ENCODE results near the gene NDUFB10. TPM values are rescaled to one million over a fixed set of nuclear protein-coding genes. Genes with fewer than 3 reads are reported as not detected.

NDUFB10 gene
- total RNA-seq, 2 donors from 2014 or later, result 57.7 to 58.1 TPM

DNA sequence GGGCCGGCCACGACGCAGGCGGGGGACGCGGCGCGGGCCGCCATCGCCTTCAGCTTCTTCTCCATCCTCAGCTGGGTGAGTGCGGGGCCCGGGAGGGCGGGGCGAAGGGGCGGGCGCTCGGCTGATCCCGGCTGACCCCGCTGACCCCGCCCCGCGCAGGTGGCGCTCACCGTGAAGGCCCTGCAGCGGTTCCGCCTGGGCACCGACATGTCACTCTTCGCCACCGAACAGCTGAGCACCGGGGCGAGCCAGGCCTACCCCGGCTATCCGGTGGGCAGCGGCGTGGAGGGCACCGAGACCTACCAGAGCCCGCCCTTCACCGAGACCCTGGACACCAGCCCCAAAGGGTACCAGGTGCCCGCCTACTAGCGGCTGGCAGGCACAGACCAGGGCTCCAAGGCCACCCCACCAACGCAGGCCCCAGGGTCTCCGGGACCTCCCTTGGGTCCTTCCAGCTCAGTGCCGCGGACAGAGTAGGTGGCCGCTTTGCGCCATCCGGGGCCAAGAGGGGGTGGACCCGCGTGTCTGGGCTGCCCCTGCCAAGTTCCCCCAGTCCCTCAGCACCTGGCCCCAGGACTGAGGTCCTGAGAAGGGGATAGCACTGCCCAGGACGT is 33.5 kb downstream of the NDUFB10 start:
- DNase-seq (no peak), ATAC-seq (no peak)
- Mint-ChIP-seq H3K36me3 (ENCODE audit: low read depth) (no peaks in the 10 kb centered on the region), H3K27ac (peak overlapping the region; percentile 53), H3K4me3 (no peak overlapping the region), H3K27me3 (peaks cover 5% of the 10 kb centered on the region), H3K4me1 (peaks cover 7% of the 10 kb centered on the region)
- H3K9me3 ChIP-seq (ENCODE audit: control insufficient read depth, low read length, poor library complexity, severe bottlenecking), result no peaks in the 10 kb centered on the region

DNA sequence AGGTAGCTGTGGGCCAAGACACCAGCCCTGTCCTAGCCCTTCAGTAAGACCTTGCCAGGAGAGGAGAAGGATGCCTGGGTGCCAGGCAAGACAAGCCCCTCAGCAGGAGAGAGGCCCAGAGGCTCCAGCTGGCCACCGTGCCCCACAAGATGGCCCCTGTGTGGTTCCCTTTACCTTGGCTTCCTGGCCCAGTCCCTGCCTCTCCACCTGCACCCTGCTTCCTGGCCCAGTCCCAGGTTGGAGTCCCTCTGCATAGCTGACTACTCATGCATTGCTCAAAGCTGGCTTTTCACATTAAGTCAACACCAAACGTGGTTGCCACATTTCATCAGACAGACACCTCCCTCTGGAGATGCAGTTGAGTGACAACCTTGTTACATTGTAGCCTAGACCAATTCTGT is 34.4 kb downstream of the NDUFB10 start:
- no peak for ATAC-seq
- H3K27ac Mint-ChIP-seq, result peak overlapping the region; percentile 53

DNA sequence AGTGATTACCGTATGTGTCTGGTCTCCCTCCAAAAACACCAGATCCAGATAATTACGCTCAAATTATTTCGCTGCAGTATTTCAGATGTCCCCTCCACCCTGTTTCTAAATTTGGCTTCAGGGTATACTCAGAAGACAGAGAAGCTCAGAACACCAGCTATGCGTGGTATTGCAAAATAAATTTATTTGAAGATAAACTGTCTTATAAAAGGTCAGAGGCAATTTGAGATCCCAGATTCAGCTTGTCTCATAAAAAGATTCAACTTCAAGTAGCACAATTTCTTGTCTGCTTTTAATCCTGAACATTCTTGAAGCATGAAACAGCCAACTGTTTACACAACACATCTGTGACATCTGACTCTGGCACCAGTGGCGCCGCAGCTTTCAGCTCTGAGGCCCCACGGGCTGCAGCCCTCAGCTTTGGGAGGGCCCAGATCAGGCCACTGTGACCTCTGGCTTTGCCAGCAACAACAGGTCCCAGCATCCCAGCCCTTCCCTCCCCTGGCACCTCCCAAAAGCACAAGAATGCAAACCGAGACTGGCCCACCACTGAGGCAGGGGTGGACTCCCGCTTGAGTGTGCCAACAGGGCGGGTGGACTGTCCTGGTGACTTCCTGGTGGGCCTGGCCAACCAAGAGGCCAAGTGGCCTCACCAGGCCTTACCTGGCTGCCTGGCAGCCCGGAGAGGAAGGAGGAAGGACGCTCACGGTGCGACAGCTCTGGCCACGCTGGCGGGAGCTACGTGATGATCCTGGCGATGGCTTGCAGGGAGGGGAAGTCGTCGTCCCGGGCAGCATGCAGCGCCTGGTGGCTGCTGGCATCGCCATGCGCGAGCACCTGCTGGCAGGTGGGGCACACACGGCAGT is 38.4 kb downstream of the NDUFB10 start:
- no peaks in the 10 kb centered on the region for H3K9me3 ChIP-seq (ENCODE audit: control insufficient read depth, low read length, poor library complexity, severe bottlenecking)
- ATAC-seq, result no peak
- H3K4me1 Mint-ChIP-seq, result peaks cover 5% of the 10 kb centered on the region
- no peak overlapping the region for H3K4me3 Mint-ChIP-seq
- no peaks in the 10 kb centered on the region for H3K27me3 Mint-ChIP-seq
- DNase-seq, result no peak
- no peaks in the 10 kb centered on the region for H3K36me3 Mint-ChIP-seq (ENCODE audit: low read depth)
- no peak overlapping the region for H3K27ac Mint-ChIP-seq

More for the DNA sequence above, 34.4 kb downstream of the NDUFB10 start:
- H3K36me3 Mint-ChIP-seq (ENCODE audit: low read depth), result no peaks in the 10 kb centered on the region
- peak overlapping the region; percentile 33 for H3K4me3 Mint-ChIP-seq
- peaks cover 8% of the 10 kb centered on the region for H3K4me1 Mint-ChIP-seq
- DNase-seq, result no peak
- H3K27me3 Mint-ChIP-seq, result peaks cover 3% of the 10 kb centered on the region
- H3K9me3 ChIP-seq (ENCODE audit: control insufficient read depth, low read length, poor library complexity, severe bottlenecking), result no peaks in the 10 kb centered on the region

DNA sequence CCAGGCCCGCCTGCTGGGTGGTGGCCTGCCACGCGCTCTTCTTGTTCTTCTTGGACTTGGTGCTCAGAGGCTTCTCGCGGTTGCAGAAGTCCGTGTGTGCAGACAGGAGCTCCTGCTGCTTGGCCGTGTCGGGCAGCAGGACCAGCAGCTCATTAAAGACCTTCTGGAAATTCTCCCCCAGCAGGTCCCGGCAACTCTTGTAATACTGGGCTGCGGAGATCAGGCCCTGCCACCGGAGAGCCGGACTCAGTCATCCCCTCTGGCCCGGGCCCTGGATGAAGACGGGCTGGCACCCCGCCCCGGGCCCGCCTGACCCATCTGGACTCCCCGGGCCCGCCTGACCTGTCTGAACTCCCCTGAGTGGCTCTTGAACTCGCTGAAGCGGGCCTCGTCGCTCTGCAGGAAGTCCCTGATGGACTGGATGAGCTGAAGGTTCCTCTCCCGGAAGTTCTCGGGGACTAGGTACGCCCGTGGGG is 39.1 kb downstream of the NDUFB10 start:
- H3K27me3 Mint-ChIP-seq, result no peaks in the 10 kb centered on the region
- H3K36me3 Mint-ChIP-seq (ENCODE audit: low read depth), result no peaks in the 10 kb centered on the region
- peaks cover 5% of the 10 kb centered on the region for H3K4me1 Mint-ChIP-seq
- H3K27ac Mint-ChIP-seq, result no peak overlapping the region
- no peak overlapping the region for H3K4me3 Mint-ChIP-seq
- no peaks in the 10 kb centered on the region for H3K9me3 ChIP-seq (ENCODE audit: control insufficient read depth, low read length, poor library complexity, severe bottlenecking)
- ATAC-seq (no peak), DNase-seq (no peak)

DNA sequence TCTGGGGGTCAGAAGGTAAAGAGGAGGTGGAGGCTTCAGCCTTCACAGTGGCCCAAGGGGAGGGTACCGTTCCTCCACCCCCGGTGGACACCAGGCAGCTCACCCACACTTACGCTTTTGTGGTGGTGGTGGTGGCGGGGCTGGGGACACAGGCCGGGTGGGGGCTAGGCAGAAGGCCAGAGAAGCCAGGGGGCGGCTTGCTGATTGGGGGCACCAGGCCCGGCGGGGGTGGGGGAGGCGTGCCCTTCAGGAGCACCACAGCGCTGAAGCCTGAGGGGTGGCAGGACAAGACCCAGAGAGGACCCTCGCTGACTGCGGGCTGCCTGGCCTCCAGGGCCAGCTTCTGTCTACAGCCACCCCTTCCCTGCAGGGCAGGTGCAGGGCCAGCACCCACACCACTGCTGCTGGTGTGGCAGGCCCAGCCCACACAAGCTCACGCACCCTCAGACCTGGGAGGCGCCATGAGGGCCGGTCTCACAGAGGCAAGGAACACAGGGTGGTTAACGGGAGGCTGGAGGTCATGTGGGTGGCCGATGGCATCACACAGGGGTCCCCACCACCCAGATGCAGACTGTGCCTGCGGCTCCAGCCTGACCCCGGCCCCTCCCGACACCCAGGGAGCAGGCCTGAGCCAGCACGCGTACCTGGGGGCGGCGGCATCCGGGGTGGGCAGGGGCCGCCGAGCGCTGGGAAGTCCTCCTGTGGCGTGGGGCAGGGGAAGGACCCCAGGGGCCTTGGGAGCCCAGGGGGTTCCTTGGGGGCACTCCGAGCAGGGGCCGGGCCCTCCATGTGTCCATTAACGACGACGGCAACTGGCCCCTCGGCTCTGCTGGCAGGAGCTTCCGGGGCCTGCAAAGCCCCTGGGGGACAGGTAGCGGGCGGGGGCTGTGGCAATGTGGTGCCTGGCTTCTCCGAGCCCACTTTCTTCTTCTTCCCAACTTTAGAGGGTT is 39.8 kb downstream of the NDUFB10 start:
- Mint-ChIP-seq H3K36me3 (ENCODE audit: low read depth) (no peaks in the 10 kb centered on the region), H3K4me1 (peaks cover 5% of the 10 kb centered on the region), H3K4me3 (no peak overlapping the region), H3K27me3 (no peaks in the 10 kb centered on the region), H3K27ac (no peak overlapping the region)
- ATAC-seq (no peak), DNase-seq (no peak)
- H3K9me3 ChIP-seq (ENCODE audit: control insufficient read depth, low read length, poor library complexity, severe bottlenecking), result no peaks in the 10 kb centered on the region

DNA sequence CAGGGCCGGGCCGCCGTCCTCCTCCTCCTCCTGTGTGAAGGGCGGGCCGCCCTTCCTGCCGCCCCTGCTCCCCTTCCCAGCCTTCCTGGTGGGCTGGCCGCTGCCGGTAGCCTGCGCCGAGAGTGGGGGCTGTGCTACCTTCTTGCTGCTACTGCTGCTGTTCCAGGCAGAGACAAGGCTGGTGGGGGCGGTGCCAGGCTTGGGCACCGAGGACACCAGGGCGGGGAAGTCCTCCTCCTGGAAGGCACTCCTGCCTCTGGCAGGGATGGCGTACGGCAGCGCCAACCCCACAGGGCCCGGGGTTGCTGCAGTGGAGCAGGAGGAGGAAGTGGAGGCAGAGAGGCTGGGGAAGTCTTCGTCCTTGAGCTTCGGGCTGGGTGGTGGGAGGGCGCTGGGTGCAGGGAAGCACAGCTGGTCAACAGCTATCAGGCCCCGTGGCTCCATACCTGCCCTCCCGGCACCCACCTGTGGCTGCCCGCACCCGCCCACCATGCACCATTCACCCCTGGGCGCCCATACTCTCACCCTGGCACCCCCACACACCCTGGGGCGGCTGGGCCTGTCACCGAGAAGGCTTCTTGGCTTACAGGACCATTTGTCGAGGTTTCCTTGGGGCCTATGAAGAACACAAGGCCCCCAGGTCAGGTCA is 40.7 kb downstream of the NDUFB10 start:
- Mint-ChIP-seq H3K4me3 (no peak overlapping the region), H3K4me1 (peaks cover 7% of the 10 kb centered on the region), H3K27ac (no peak overlapping the region), H3K36me3 (ENCODE audit: low read depth) (no peaks in the 10 kb centered on the region), H3K27me3 (no peaks in the 10 kb centered on the region)
- no peaks in the 10 kb centered on the region for H3K9me3 ChIP-seq (ENCODE audit: control insufficient read depth, low read length, poor library complexity, severe bottlenecking)
- ATAC-seq (no peak), DNase-seq (no peak)

DNA sequence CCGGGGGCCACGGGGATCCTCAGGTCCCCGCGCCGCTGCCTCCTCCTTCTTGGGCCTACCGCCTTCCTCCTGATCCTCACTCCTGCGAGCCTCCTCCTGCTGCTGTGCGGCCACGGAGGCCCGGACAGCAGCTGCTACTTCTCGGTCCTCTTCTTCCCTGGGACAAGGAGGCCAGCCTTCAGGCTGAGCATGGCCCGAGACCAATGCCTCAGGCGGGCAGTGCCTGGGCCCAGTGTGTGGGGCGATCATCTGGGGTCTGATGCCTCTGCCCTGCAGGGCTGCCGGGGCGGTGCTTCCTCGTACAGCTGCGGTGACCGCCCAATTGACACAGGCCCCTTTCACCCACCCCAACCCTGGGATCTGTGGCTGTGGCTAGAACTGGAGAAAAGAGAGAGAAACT is 41.7 kb downstream of the NDUFB10 start:
- peak overlapping the region; percentile 49 for H3K27ac Mint-ChIP-seq
- H3K27me3 Mint-ChIP-seq, result no peaks in the 10 kb centered on the region
- H3K9me3 ChIP-seq (ENCODE audit: control insufficient read depth, low read length, poor library complexity, severe bottlenecking), result no peaks in the 10 kb centered on the region
- peaks cover 6% of the 10 kb centered on the region for H3K4me1 Mint-ChIP-seq
- ATAC-seq (no peak), DNase-seq (no peak)
- no peaks in the 10 kb centered on the region for H3K36me3 Mint-ChIP-seq (ENCODE audit: low read depth)
- no peak overlapping the region for H3K4me3 Mint-ChIP-seq

DNA sequence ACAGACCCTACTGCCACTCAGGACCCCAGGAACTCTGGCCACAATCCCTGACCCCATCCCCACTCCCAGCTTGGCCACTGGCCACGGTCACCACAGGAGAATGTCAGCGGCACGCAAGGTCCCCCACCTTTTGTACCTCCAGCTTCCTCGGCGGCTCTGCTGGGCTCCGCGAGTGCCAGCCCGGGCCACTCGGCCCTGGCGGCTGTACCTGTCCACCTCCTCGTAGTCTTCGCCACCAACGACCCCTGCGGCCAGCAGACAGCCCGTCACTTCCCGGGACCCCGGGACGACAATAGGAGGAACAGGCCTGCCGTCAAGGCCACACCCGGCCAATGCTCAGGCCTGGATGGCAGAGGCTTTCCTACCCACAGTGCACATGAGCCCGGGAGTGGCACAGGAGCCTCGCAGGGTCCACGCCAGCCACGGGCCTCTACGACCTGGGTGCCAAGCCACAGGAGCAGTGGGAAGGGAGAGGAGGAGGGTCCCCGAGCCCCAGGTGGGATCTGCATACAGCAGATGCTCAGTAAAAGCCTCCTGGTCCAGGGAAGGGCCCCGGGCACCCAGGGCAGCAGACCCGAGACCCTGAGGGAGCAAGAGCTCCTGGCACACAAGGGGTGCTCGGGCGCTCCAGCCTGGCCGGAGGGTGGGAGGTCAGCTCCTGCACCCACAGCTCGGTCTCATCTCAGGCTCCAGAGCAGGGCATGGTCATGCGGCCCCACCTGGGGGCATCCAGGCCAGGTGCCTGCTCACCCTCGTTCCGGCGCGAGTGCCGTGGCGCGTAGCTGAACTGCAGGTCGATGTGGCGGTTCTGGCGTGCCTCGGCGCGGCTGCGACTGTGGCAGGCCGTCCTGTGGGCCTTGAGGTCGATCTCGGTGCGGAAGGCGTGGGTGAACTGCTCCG is 42.4 kb downstream of the NDUFB10 start:
- peaks cover 8% of the 10 kb centered on the region for H3K4me1 Mint-ChIP-seq
- DNase-seq (no peak), ATAC-seq (no peak)
- H3K36me3 Mint-ChIP-seq (ENCODE audit: low read depth), result no peaks in the 10 kb centered on the region
- peak overlapping the region; percentile 49 for H3K27ac Mint-ChIP-seq
- no peaks in the 10 kb centered on the region for H3K27me3 Mint-ChIP-seq
- no peak overlapping the region for H3K4me3 Mint-ChIP-seq
- no peaks in the 10 kb centered on the region for H3K9me3 ChIP-seq (ENCODE audit: control insufficient read depth, low read length, poor library complexity, severe bottlenecking)

DNA sequence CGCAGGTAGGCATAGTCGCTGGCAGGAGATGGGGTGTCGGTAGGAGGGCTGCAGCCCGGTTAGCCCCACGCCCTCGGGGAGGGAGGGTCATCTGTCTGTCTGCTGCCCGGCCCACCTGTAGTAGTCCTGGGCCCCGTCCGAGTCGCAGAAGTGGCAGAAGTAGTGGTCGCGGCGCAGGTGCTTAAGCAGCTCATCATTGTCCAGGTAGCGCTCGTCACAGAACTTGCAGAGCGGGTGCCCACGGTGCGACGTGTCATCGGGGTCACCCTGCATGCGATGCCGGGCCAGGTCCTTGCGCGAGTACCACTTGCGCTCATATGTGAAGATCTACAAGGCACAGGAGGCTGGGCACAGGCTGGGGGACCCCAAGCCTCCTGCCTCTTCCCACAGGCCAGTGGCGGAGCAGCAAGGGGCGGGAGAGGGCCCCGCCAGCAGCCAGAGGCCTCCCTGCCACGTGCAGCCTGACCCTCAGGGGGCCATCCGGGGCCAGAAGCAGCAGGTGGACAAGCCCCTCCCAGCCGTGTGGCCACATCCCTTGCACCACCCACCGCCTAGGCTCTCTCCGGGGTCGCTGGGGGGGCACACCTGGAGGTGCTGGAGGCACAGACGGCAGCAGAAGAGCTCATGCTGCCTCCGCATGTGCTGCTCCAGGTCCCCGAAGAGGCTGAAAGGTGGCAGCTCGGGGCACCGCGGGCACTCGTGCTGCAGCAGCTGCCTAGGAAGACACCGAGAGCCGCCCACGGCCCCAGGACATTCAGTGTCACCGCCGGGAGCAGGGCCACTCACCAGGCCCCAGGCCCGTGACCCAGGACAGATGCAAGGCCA is 43.3 kb downstream of the NDUFB10 start:
- DNase-seq (no peak), ATAC-seq (no peak)
- H3K9me3 ChIP-seq (ENCODE audit: control insufficient read depth, low read length, poor library complexity, severe bottlenecking), result no peaks in the 10 kb centered on the region
- no peak overlapping the region for H3K27ac Mint-ChIP-seq
- H3K36me3 Mint-ChIP-seq (ENCODE audit: low read depth), result no peaks in the 10 kb centered on the region
- no peaks in the 10 kb centered on the region for H3K27me3 Mint-ChIP-seq
- H3K4me3 Mint-ChIP-seq, result no peak overlapping the region
- peaks cover 12% of the 10 kb centered on the region for H3K4me1 Mint-ChIP-seq

DNA sequence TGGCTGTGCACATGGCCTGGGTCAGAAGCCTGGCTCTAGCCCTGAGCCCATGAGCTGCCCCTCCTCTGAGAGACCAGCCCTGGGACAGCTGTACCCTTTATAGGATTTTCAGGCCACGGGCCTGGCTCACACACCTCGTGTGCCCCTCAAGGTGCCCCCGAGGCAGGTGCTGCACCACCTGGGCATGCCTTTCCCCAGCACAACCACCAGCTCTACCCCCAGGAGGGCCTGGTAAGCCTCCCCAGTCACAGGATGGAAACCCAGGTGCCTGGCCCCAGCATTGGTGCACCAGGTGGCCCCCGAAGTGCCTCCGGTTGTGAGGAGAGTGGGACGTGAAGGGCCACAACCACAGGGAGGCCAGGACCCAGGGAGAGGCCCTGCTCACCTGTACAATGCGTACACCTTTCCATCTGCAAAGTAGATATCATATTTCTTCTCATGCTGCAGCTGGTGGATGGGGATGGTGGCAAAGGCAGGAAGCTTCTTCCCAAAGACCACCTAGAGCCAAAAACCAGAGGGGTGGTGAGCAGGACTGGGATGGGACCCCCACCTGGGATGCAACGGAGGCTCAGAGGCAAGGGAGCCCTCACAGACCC is 44.0 kb downstream of the NDUFB10 start:
- Mint-ChIP-seq H3K27me3 (no peaks in the 10 kb centered on the region), H3K4me1 (peaks cover 16% of the 10 kb centered on the region), H3K36me3 (ENCODE audit: low read depth) (no peaks in the 10 kb centered on the region), H3K4me3 (no peak overlapping the region), H3K27ac (no peak overlapping the region)
- DNase-seq (no peak), ATAC-seq (no peak)
- H3K9me3 ChIP-seq (ENCODE audit: control insufficient read depth, low read length, poor library complexity, severe bottlenecking), result no peaks in the 10 kb centered on the region

All from T-helper 17 cell (primary cell).